Colonic mucosa (tissue), 4 donors: ENCODE data around the gene CGN. TPM values are rescaled to one million over a fixed set of nuclear protein-coding genes. Genes with fewer than 3 reads are reported as not detected.

ENCODE experiments used
- DNase-seq: peaks from one replicate; pipeline ENCODE4 v3.0.0-alpha.2; 2020
- H3K27ac ChIP-seq: fragments of 200-600 bp; one replicate; pipeline ENCODE4 v1.8.0; 2021
- H3K27me3 ChIP-seq: fragments of 200-600 bp; one replicate; pipeline ENCODE4 v1.8.0; 2021
- H3K36me3 ChIP-seq: fragments of 200-600 bp; one replicate; pipeline ENCODE4 v1.8.0; 2021
- H3K4me1 ChIP-seq: fragments of 200-600 bp; one replicate; pipeline ENCODE4 v1.8.0; 2021; ENCODE audit warnings: mild to moderate bottlenecking
- H3K4me3 ChIP-seq: fragments of 200-600 bp; one replicate; pipeline ENCODE4 v1.8.0; 2021
- H3K9ac ChIP-seq, 2 donors: one replicate each; pipeline ENCODE4 v1.7.0; 2013; ENCODE audit warnings: control low read depth in 2 of 2, low read depth in 2 of 2, low read length in 2 of 2
- H3K9me3 ChIP-seq: fragments of 200-600 bp; one replicate; pipeline ENCODE4 v1.8.0; 2021
- CTCF ChIP-seq: fragments of 200-600 bp; IDR thresholded peaks from one replicate; pipeline ENCODE4 v1.8.0; 2022; ENCODE audit warnings: antibody characterized with exemption, mild to moderate bottlenecking
- intact Hi-C: fragments of 100-400 bp; cut with DNase I; formaldehyde crosslinking; loops from one replicate; pipeline ENCODE4 v1.14.1; 2022
- total RNA-seq, 2 donors: library from RNA; stranded (reverse); fragmentation: NEBNext Ultra II Directional in 1 of 2; extraction: Animal tissue kit (Norgen Biotek cat#: 25700) in 1 of 2; gene quantifications; one replicate each; pipeline ENCODE4 v1.2.1, GENCODE V29; 2021
- donor health status: healthy.
- donor health status: DM: no; HTN: no; CAD: no.
- donor health status: DM: no; HTN: no; CAD: no.

Gene CGN
- total RNA-seq, 2 donors from 2014 or later, result 118 to 148 TPM

GRCh38 chr1:151474745-151475144 lies 36.4 kb upstream of the CGN start:
- no peak for TF ChIP-seq CTCF
- Histone ChIP-seq H3K36me3 (no peaks in the 10 kb centered on the region), H3K4me1 (no peaks in the 10 kb centered on the region), H3K4me3 (no peak overlapping the region), H3K27ac (no peak overlapping the region), H3K9ac (no peak overlapping the region), H3K9me3 (no peaks in the 10 kb centered on the region), H3K27me3 (no peaks in the 10 kb centered on the region)
- intact Hi-C loops, result no loop called here
- no peak for DNase-seq

- H3K4me1 ChIP-seq, result no peaks in the 10 kb centered on the region
- no peak overlapping the region for H3K4me3 ChIP-seq
- intact Hi-C loops, result no loop called here
- H3K9me3 ChIP-seq, result no peaks in the 10 kb centered on the region
- peak overlapping the region in 1 of 2 donors; percentile 18 for H3K9ac ChIP-seq
- TF ChIP-seq CTCF, result no peak
- no peaks in the 10 kb centered on the region for H3K27me3 ChIP-seq
- DNase-seq, result no peak
- no peak overlapping the region for H3K27ac ChIP-seq
- no peaks in the 10 kb centered on the region for H3K36me3 ChIP-seq
Observed at GRCh38 chr1:151475175-151475574, 36.0 kb upstream of the CGN start.

- no peaks in the 10 kb centered on the region for H3K36me3 ChIP-seq
- no peak for DNase-seq
- no peaks in the 10 kb centered on the region for H3K27me3 ChIP-seq
- no peaks in the 10 kb centered on the region for H3K9me3 ChIP-seq
- no peaks in the 10 kb centered on the region for H3K4me1 ChIP-seq
- H3K27ac ChIP-seq, result no peak overlapping the region
- intact Hi-C loops, result no loop called here
- no peak for TF ChIP-seq CTCF
- no peak overlapping the region for H3K4me3 ChIP-seq
- no peak overlapping the region for H3K9ac ChIP-seq
Observed at GRCh38 chr1:151476083-151476482, 35.1 kb upstream of the CGN start.

- Histone ChIP-seq H3K9ac (no peak overlapping the region), H3K9me3 (no peaks in the 10 kb centered on the region), H3K4me3 (no peak overlapping the region), H3K4me1 (no peaks in the 10 kb centered on the region), H3K27me3 (no peaks in the 10 kb centered on the region), H3K27ac (no peak overlapping the region), H3K36me3 (no peaks in the 10 kb centered on the region)
- no peak for DNase-seq
- intact Hi-C loops, result no loop called here
- TF ChIP-seq CTCF, result no peak
Observed at GRCh38 chr1:151477066-151477465, 34.1 kb upstream of the CGN start.

- H3K36me3 ChIP-seq, result no peaks in the 10 kb centered on the region
- H3K9ac ChIP-seq, result no peak overlapping the region
- H3K27me3 ChIP-seq, result no peaks in the 10 kb centered on the region
- no peak for TF ChIP-seq CTCF
- no peak overlapping the region for H3K4me3 ChIP-seq
- H3K4me1 ChIP-seq, result no peaks in the 10 kb centered on the region
- no peak for DNase-seq
- intact Hi-C loops, result no loop called here
- no peaks in the 10 kb centered on the region for H3K9me3 ChIP-seq
- H3K27ac ChIP-seq, result no peak overlapping the region
Observed at GRCh38 chr1:151478140-151478812, 32.9 kb upstream of the CGN start.
